CD14-positive monocyte (primary cell): ENCODE data around the gene C1QL1. TPM values are rescaled to one million over a fixed set of nuclear protein-coding genes. Genes with fewer than 3 reads are reported as not detected.
A peak's percentile ranks its signal among the peaks of the same experiment; 100 is the strongest.

Experiments used
- DNase-seq, 3 donors: peaks; one replicate each; pipeline ENCODE4 v3.0.0-alpha.2; 2011 to 2022
- H2AFZ ChIP-seq: 2 replicates; pipeline ENCODE4 v1.6.0; 2012; ENCODE audit warnings: mild to moderate bottlenecking, low read depth, low read length, inconsistent platforms; ENCODE audit not compliant: insufficient read depth, poor library complexity, severe bottlenecking
- H3K27ac ChIP-seq, 2 donors: 1 replicate in 1 of 2; 2 replicates in 1 of 2; pipeline ENCODE4 v1.5.1; 2012 to 2013; ENCODE audit warnings: low read length in 2 of 2, control low read depth in 1 of 2, inconsistent platforms in 1 of 2, low read depth in 1 of 2, mild to moderate bottlenecking in 1 of 2
- H3K27me3 ChIP-seq, 2 donors: one replicate each; pipeline versions ENCODE4 v1.6.0 to v1.6.1; 2011 to 2013; ENCODE audit warnings: low read length in 2 of 2; ENCODE audit not compliant: control insufficient read depth in 2 of 2, insufficient read depth in 2 of 2
- H3K36me3 ChIP-seq, 2 donors: replicated peaks in 1 of 2; 1 replicate in 1 of 2; 2 replicates in 1 of 2; pipeline versions ENCODE4 v1.5.1 to v1.6.1; 2012 to 2013; ENCODE audit warnings: low read length in 2 of 2, control low read depth in 1 of 2, inconsistent platforms in 1 of 2, mild to moderate bottlenecking in 1 of 2; ENCODE audit not compliant: insufficient read depth in 2 of 2, control insufficient read depth in 1 of 2
- H3K4me1 ChIP-seq, 2 donors: 1 replicate in 1 of 2; 2 replicates in 1 of 2; pipeline versions ENCODE4 v1.5.1 to v1.6.1; 2012 to 2013; ENCODE audit warnings: low read length in 2 of 2, control low read depth in 1 of 2, inconsistent platforms in 1 of 2, mild to moderate bottlenecking in 1 of 2, moderate library complexity in 1 of 2; ENCODE audit not compliant: insufficient read depth in 2 of 2, control insufficient read depth in 1 of 2
- H3K4me2 ChIP-seq: replicated peaks from 2 replicates; pipeline ENCODE3; 2012; ENCODE audit warnings: low read length, moderate library complexity, mild to moderate bottlenecking; ENCODE audit not compliant: poor library complexity, severe bottlenecking; ENCODE audit errors: extremely low read depth
- H3K4me3 ChIP-seq, 3 experiments: fragments of 200-600 bp in 1 of 3; sonication (generic) in 1 of 3; replicated peaks in 1 of 3; 1 replicate in 2 of 3; 2 replicates in 1 of 3; pipeline ENCODE4 v1.5.1; 2011 to 2013; ENCODE audit warnings: low read length in 3 of 3, mild to moderate bottlenecking in 3 of 3, control low read depth in 2 of 3, low read depth in 2 of 3, inconsistent platforms in 1 of 3, moderate library complexity in 1 of 3
- H3K79me2 ChIP-seq: 2 replicates; pipeline ENCODE4 v1.6.0; 2012; ENCODE audit warnings: mild to moderate bottlenecking, control low read depth, inconsistent platforms, low read length, moderate library complexity; ENCODE audit not compliant: insufficient read depth
- H3K9ac ChIP-seq: 2 replicates; pipeline ENCODE4 v1.6.0; 2017; ENCODE audit warnings: low read length, mild to moderate bottlenecking; ENCODE audit not compliant: insufficient read depth, poor library complexity, severe bottlenecking
- H3K9me3 ChIP-seq, 2 donors: replicated peaks in 1 of 2; 1 replicate in 1 of 2; 2 replicates in 1 of 2; pipeline versions ENCODE4 v1.5.1 to v1.6.1; 2012 to 2013; ENCODE audit warnings: low read length in 2 of 2, control low read depth in 1 of 2; ENCODE audit not compliant: control insufficient read depth in 1 of 2, insufficient read depth in 1 of 2
- H4K20me1 ChIP-seq: 2 replicates; pipeline ENCODE4 v1.6.0; 2012; ENCODE audit warnings: mild to moderate bottlenecking, low read length, control low read depth, moderate library complexity; ENCODE audit not compliant: insufficient read depth
- H3K27ac Mint-ChIP-seq, 7 donors: one replicate each; pipeline ENCODE4 v1.8.0; 2020; ENCODE audit warnings: mild to moderate bottlenecking in 7 of 7, mixed read lengths in 7 of 7, moderate library complexity in 6 of 7, inconsistent platforms in 2 of 7
- H3K27me3 Mint-ChIP-seq, 3 donors: one replicate each; pipeline ENCODE4 v1.8.0; 2021 to 2022; ENCODE audit warnings: low read depth in 3 of 3, mild to moderate bottlenecking in 3 of 3, mixed read lengths in 3 of 3, moderate library complexity in 3 of 3, inconsistent platforms in 1 of 3
- H3K36me3 Mint-ChIP-seq, 2 donors: one replicate each; pipeline ENCODE4 v1.8.0; 2020; ENCODE audit warnings: mixed read lengths in 2 of 2, inconsistent platforms in 1 of 2, mild to moderate bottlenecking in 1 of 2
- H3K4me1 Mint-ChIP-seq: one replicate; pipeline ENCODE4 v1.8.0; 2020; ENCODE audit warnings: mild to moderate bottlenecking, mixed read lengths
- H3K4me3 Mint-ChIP-seq, 2 donors: one replicate each; pipeline ENCODE4 v1.8.0; 2020; ENCODE audit warnings: mild to moderate bottlenecking in 2 of 2, mixed read lengths in 2 of 2, moderate library complexity in 1 of 2
- H3K9me3 Mint-ChIP-seq, 7 donors: one replicate each; pipeline ENCODE4 v1.8.0; 2020 to 2022; ENCODE audit warnings: mixed read lengths in 7 of 7, mild to moderate bottlenecking in 6 of 7, moderate library complexity in 6 of 7, inconsistent platforms in 2 of 7
- WGBS: methylation state at CpG from one replicate; pipeline ENCODE4 v1.1.5; 2013; ENCODE audit warnings: missing lambda C conversion rate; ENCODE audit not compliant: insufficient coverage; 5-methylcytosine and 5-hydroxymethylcytosine counted together
- intact Hi-C, 2 donors: fragments of 100-400 bp; cut with micrococcal nuclease; formaldehyde crosslinking; loops; one replicate each; pipeline versions ENCODE4 v1.15.0 to v1.15.1; 2023
- polyA plus RNA-seq, 3 donors: library from polyadenylated mRNA; depleted of rRNA in 1 of 3; unstranded in 2 of 3; stranded (reverse) in 1 of 3; fragments of 300-500 nt in 2 of 3; fragments of >200 nt in 1 of 3; fragmentation: Illumina TruSeq in 2 of 3; gene quantifications; 1 replicate in 2 of 3; 2 replicates in 1 of 3; pipeline ENCODE4 v1.2.3, GENCODE V29; 2012 to 2021
- TF ChIP-seq, protein P1 (sequence below): fragments of 200-600 bp; IDR thresholded peaks from one replicate; pipeline ENCODE4 v1.8.0; 2022; ENCODE audit warnings: antibody characterized with exemption, mild to moderate bottlenecking

C1QL1 gene
- polyA plus RNA-seq, 3 donors, result not detected

DNA sequence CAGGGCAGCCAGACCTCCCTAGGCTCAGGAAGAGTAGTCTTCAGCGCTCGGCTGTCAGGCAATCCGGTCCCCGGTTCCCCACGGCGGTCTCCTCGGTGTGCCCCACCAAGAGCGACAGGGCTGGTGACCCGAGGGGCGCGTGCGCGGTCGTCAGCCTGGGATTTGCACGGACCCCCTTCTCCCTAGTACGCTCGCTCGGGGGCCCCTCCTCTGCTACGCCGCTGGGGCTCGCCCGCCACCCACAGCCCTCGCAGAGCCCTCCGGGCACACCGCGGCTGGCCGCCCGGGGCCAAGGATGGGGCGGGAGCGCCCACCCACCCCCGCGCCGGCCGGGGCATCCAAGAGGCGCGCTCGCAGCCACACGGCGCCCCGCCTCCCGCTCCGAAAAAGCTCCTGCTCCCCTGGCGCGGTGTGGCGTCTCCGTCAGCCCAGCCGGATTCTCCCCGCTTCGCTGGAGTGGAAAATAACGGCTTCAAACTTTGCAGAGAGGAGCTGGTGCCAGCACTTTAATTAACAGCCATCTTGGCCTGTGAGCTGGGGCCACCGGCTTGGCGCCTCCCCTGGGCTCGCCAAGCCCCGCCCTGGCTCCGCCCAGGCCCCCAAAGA is 2.1 kb upstream of the C1QL1 start:
- Mint-ChIP-seq H3K36me3 (peaks cover 11 to 16% of the 10 kb centered on the region in 2 donors), H3K27ac (no peak overlapping the region), H3K4me1 (peaks cover 32% of the 10 kb centered on the region), H3K27me3 (peaks cover 83 to 92% (median 86%) of the 10 kb centered on the region in 3 donors), H3K9me3 (peaks cover 2 to 42% (median 19%) of the 10 kb centered on the region in 7 donors), H3K4me3 (peak overlapping the region; percentile 55 to 86)
- Histone ChIP-seq H3K27me3 (peaks cover 62 to 85% of the 10 kb centered on the region in 2 donors), H3K36me3 (no peaks in the 10 kb centered on the region), H3K27ac (no peak overlapping the region), H3K79me2 (no peaks in the 10 kb centered on the region), H3K4me3 (no peak overlapping the region), H3K4me2 (peak overlapping the region; percentile 49), H3K9ac (no peak overlapping the region), H3K9me3 (peaks cover 0 to 25% of the 10 kb centered on the region in 2 donors), H3K4me1 (peaks cover 19 to 33% of the 10 kb centered on the region in 2 donors), H2AFZ (peak overlapping the region; percentile 59), H4K20me1 (no peaks in the 10 kb centered on the region)
- WGBS, result under 1% methylated on average over 53 of the region's 55 CpGs
- intact Hi-C loops, result no loop called here
- TF ChIP-seq, protein P1, sequence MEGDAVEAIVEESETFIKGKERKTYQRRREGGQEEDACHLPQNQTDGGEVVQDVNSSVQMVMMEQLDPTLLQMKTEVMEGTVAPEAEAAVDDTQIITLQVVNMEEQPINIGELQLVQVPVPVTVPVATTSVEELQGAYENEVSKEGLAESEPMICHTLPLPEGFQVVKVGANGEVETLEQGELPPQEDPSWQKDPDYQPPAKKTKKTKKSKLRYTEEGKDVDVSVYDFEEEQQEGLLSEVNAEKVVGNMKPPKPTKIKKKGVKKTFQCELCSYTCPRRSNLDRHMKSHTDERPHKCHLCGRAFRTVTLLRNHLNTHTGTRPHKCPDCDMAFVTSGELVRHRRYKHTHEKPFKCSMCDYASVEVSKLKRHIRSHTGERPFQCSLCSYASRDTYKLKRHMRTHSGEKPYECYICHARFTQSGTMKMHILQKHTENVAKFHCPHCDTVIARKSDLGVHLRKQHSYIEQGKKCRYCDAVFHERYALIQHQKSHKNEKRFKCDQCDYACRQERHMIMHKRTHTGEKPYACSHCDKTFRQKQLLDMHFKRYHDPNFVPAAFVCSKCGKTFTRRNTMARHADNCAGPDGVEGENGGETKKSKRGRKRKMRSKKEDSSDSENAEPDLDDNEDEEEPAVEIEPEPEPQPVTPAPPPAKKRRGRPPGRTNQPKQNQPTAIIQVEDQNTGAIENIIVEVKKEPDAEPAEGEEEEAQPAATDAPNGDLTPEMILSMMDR, result no peak
- DNase-seq, result no peak

DNA sequence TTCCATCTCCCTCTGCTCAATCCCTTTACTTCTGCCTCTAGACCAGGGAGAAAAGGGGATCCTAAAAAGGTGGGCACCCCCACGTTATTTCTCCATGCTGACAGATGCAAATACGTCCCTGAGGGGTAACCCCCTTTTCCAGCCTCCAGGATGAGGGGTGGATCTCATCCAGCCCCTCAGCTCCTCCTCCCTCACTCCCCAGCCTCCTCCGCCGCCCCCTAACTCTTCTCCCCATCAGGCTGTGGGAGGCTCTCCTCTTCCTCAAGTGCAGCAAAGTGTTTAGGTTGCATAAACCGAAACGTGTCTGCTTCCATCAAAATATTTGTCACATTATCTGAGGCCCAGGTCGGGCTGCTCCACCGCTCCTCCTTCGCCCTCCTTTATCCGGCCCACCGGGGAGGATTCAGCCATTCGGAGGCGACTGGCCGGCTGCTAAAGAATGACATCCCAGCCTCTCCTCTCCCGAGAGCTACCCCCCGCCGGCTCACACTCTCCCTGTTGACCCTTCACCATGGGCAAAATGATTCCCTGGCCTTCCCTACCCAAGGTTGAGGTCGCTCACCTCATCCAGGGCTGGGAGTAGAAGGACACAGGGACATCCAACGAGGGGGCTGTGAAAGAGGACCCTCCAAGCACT is 1.2 kb upstream of the C1QL1 start:
- H4K20me1 ChIP-seq, result no peaks in the 10 kb centered on the region
- no peak overlapping the region for H2AFZ ChIP-seq
- peaks cover 32% of the 10 kb centered on the region for H3K4me1 Mint-ChIP-seq
- H3K27ac Mint-ChIP-seq, result peak overlapping the region in 1 of 7 donors; percentile 8
- peak overlapping the region; percentile 70 to 86 for H3K4me3 Mint-ChIP-seq
- peak overlapping the region; percentile 85 for H3K4me2 ChIP-seq
- H3K27ac ChIP-seq, result no peak overlapping the region
- H3K27me3 Mint-ChIP-seq, result peaks cover 86 to 94% (median 86%) of the 10 kb centered on the region in 3 donors
- no peak overlapping the region for H3K9ac ChIP-seq
- TF ChIP-seq, protein P1, result no peak
- H3K36me3 ChIP-seq, result no peaks in the 10 kb centered on the region
- H3K4me3 ChIP-seq, result peak overlapping the region in 1 of 3 experiments; percentile 71
- no peak for DNase-seq
- peaks cover 2 to 41% (median 19%) of the 10 kb centered on the region in 7 donors for H3K9me3 Mint-ChIP-seq
- intact Hi-C loops, result no loop called here
- peaks cover 62 to 85% of the 10 kb centered on the region in 2 donors for H3K27me3 ChIP-seq
- peaks cover 13 to 16% of the 10 kb centered on the region in 2 donors for H3K36me3 Mint-ChIP-seq
- 15% methylated on average over 14 of the region's 19 CpGs for WGBS
- no peaks in the 10 kb centered on the region for H3K79me2 ChIP-seq
- H3K4me1 ChIP-seq, result peaks cover 19 to 33% of the 10 kb centered on the region in 2 donors
- peaks cover 0 to 25% of the 10 kb centered on the region in 2 donors for H3K9me3 ChIP-seq
